ENCODE results near the gene PEX5L. TPM values are rescaled to one million over a fixed set of nuclear protein-coding genes. Genes with fewer than 3 reads are reported as not detected.
"Not testable (repeated sequence)": the region's sequence is repeated elsewhere in the genome, so short reads cannot be mapped to it uniquely, and the experiment has no call there.

The PEX5L gene
- polyA plus RNA-seq, 6 donors from 2014 or later, result 0.13 TPM; not detected in 5

- H3K27me3 Mint-ChIP-seq, result no peaks in the 10 kb centered on the region
- H3K27ac Mint-ChIP-seq, result no peak overlapping the region
- no peaks in the 10 kb centered on the region for H3K4me1 Mint-ChIP-seq
- DNase-seq, result no peak
- no peak overlapping the region for H3K4me3 Mint-ChIP-seq
- H3K36me3 Mint-ChIP-seq, result no peaks in the 10 kb centered on the region
- no peaks in the 10 kb centered on the region for H3K9me3 Mint-ChIP-seq
- ATAC-seq (ENCODE audit: low read depth in 2 of 2), result no peak
These were observed 242.4 kb downstream of the PEX5L start for GRCh38 chr3:179794355-179794754.

GRCh38 chr3:179791793-179792192, 244.9 kb downstream of the PEX5L start:
- no peak overlapping the region for H3K27ac Mint-ChIP-seq
- ATAC-seq (ENCODE audit: low read depth in 2 of 2), result no peak
- H3K27me3 Mint-ChIP-seq, result no peaks in the 10 kb centered on the region
- no peak overlapping the region for H3K4me3 Mint-ChIP-seq
- DNase-seq, result no peak
- peaks cover 0 to 4% of the 10 kb centered on the region in 2 donors for H3K36me3 Mint-ChIP-seq
- H3K4me1 Mint-ChIP-seq, result no peaks in the 10 kb centered on the region
- H3K9me3 Mint-ChIP-seq, result no peaks in the 10 kb centered on the region

GRCh38 chr3:179788996-179789395, 247.7 kb downstream of the PEX5L start:
- H3K4me1 Mint-ChIP-seq, result no peaks in the 10 kb centered on the region
- no peaks in the 10 kb centered on the region for H3K27me3 Mint-ChIP-seq
- no peak overlapping the region for H3K4me3 Mint-ChIP-seq
- H3K9me3 Mint-ChIP-seq, result no peaks in the 10 kb centered on the region
- H3K36me3 Mint-ChIP-seq, result peaks cover 0 to 4% of the 10 kb centered on the region in 2 donors
- DNase-seq (no peak), ATAC-seq (ENCODE audit: low read depth in 2 of 2) (no peak)
- H3K27ac Mint-ChIP-seq, result no peak overlapping the region

- not testable (repeated sequence) for H3K27ac Mint-ChIP-seq; DNase-seq; H3K4me3 Mint-ChIP-seq; H3K27me3 Mint-ChIP-seq; H3K4me1 Mint-ChIP-seq; ATAC-seq (ENCODE audit: low read depth in 2 of 2)
- H3K9me3 Mint-ChIP-seq, result peaks cover 3 to 12% (median 7%) of the 10 kb centered on the region in 7 donors
- peaks cover 37 to 38% of the 10 kb centered on the region in 2 donors for H3K36me3 Mint-ChIP-seq
These were observed 253.9 kb downstream of the PEX5L start for GRCh38 chr3:179782841-179783240.

GRCh38 chr3:179775416-179776122, 261.2 kb downstream of the PEX5L start:
- H3K27me3 Mint-ChIP-seq, result no peaks in the 10 kb centered on the region
- DNase-seq (no peak), ATAC-seq (ENCODE audit: low read depth in 2 of 2) (no peak)
- no peaks in the 10 kb centered on the region for H3K4me1 Mint-ChIP-seq
- H3K36me3 Mint-ChIP-seq, result peaks cover 40 to 44% of the 10 kb centered on the region in 2 donors
- H3K27ac Mint-ChIP-seq, result no peak overlapping the region
- peaks cover 4 to 14% (median 9%) of the 10 kb centered on the region in 7 donors for H3K9me3 Mint-ChIP-seq
- H3K4me3 Mint-ChIP-seq, result no peak overlapping the region

DNA sequence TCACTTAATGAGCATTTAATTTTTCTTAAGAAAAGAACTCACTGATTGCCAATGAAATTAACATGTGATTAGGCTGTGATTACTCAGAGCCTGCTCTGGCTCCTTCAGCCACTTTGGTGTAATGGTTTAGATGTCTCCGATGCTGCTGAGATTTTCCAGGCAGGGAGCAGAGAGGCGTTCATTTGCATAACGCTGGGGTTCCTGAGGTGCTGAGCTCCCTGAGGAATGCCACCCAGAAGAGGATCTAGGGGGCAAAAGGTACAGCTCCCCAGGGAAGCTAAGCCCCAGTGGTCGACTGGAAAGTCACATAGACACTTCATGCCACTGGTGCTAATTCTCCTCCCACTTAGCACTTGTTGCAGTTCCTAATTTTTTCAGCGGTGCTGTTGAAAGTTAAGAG, 264.4 kb downstream of the PEX5L start:
- Mint-ChIP-seq H3K27me3 (no peaks in the 10 kb centered on the region), H3K36me3 (peaks cover 14 to 21% of the 10 kb centered on the region in 2 donors), H3K4me1 (peaks cover 0 to 9% (median 5%) of the 10 kb centered on the region in 3 donors), H3K4me3 (no peak overlapping the region), H3K27ac (no peak overlapping the region), H3K9me3 (peaks cover 0 to 4% (median 0%) of the 10 kb centered on the region in 7 donors)
- ATAC-seq (ENCODE audit: low read depth in 2 of 2), result no peak
- no peak for DNase-seq

DNA sequence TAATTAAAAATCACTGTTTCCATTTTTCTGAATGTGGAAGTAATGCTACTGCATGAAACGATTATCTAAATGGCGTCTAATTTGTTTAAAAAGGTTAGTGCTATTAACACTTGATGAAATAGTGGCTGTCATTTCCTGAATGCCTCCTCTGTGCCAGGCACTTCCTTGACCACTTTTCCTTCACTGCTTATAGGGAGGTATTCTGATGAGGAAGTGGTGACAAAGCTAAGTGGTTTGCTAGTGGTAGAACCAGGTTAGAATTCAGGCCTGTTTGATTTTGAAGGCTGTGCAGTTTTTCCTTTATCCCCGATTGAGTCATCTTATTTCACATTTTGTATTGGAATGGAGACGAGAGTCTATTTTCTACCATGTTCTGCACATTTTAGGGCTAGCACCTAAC, 264.9 kb downstream of the PEX5L start:
- Mint-ChIP-seq H3K9me3 (peaks cover 0 to 4% (median 0%) of the 10 kb centered on the region in 7 donors), H3K36me3 (peaks cover 18 to 26% of the 10 kb centered on the region in 2 donors), H3K4me1 (peaks cover 0 to 9% (median 5%) of the 10 kb centered on the region in 3 donors), H3K27me3 (no peaks in the 10 kb centered on the region), H3K27ac (no peak overlapping the region), H3K4me3 (peak overlapping the region in 1 of 8 donors; percentile 29)
- ATAC-seq (ENCODE audit: low read depth in 2 of 2), result no peak
- no peak for DNase-seq

DNA sequence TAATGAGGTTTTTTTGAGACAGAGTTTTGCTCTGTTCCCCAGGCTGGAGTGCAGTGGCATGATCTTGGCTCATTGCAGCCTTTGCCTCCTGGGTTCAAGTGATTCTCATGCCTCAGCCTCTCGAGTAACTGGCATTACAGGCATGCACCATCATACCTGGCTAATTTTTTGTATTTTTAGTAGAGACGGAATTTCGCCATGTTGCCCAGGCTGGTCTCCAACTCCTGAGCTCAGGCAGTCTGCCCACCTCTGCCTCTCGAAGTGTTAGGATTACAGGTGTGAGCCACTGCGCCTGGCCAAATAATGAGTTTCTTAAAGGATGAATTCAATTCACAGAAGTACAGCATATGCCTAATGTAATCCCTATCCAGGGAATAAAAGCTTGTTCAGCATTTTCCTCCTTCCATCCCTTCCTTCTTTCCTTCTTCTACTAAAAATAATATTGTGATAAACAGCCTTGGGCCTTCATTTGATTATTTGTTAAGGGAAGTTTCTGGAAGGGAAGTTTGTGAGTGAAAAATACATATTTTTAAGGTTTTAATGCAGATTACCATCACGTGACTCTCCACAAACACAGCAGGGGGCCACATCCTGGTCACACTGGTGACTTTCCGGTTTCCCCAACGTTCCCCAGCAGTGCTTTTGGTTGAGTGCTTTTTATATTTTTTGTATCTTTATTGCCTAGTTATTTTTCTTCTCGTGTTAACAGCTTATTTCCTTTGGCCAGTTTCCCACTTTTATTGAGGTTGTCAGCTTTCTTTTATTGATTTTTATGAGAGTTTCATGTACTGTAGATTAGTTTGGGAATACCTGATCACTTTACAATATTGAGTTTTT, 267.1 kb downstream of the PEX5L start:
- H3K4me3 Mint-ChIP-seq, result no peak overlapping the region
- H3K27me3 Mint-ChIP-seq, result no peaks in the 10 kb centered on the region
- H3K9me3 Mint-ChIP-seq, result peaks cover 0 to 4% (median 0%) of the 10 kb centered on the region in 7 donors
- no peak for ATAC-seq (ENCODE audit: low read depth in 2 of 2)
- no peak for DNase-seq
- peaks cover 0 to 9% (median 5%) of the 10 kb centered on the region in 3 donors for H3K4me1 Mint-ChIP-seq
- H3K27ac Mint-ChIP-seq, result peak overlapping the region in 4 of 6 donors; percentile 38 to 81 (median 45)
- peaks cover 13 to 25% of the 10 kb centered on the region in 2 donors for H3K36me3 Mint-ChIP-seq

DNA sequence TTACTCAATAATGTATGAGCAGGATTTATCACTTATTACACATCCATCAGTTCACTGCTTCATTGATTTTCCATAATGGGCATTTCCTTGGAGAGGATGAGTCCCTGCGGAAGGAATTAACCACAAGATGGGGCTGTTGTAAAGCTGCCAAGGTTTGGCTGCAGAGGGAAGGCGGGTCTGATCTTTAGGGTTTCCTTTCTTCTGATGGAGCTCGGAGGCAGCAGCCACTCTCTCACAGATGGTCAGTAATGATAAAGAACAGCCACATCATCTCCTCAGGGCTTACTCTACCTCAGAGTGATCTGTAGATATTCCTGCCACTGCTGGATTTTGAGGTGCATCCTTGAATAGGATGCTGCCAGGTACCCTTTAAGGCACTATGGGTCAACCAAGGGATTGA, 268.7 kb downstream of the PEX5L start:
- DNase-seq (no peak), ATAC-seq (ENCODE audit: low read depth in 2 of 2) (no peak)
- Mint-ChIP-seq H3K4me1 (peaks cover 0 to 9% (median 5%) of the 10 kb centered on the region in 3 donors), H3K9me3 (no peaks in the 10 kb centered on the region), H3K4me3 (no peak overlapping the region), H3K27me3 (no peaks in the 10 kb centered on the region), H3K27ac (no peak overlapping the region), H3K36me3 (peaks cover 6 to 14% of the 10 kb centered on the region in 2 donors)

DNA sequence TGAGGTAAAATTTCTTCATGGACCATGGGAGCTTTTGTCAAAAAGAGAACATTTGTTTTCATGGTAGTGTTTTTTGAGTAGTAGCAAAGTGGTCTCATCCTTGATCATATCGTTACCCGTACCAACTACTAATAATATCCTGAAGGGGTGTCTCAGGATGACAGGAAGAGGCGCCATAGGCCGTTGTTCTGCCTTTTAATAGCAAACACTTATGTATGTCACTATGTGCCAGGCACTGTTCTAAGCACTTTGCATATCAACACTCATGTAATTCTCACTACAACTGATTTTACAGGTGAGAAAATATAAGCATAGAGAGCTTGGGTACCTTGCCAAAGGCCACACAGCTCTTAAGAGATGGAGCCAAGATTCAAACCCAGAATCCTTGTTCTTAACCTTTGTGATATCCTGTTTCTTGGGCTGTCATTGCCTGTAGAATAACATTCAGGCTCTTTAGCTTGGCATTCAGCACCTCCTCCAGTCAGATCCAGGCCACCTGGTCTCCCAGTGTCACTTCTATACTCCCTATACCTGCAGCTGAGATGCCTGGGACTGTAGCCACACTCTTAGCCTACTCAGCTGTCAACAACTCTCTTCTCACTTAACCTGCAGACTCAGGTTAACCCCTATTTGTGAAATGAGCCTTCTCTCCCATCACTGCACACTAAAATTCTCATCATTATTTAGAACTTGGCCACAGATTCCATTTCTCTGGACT, 270.2 kb downstream of the PEX5L start:
- DNase-seq (no peak), ATAC-seq (ENCODE audit: low read depth in 2 of 2) (no peak)
- Mint-ChIP-seq H3K27me3 (no peaks in the 10 kb centered on the region), H3K9me3 (no peaks in the 10 kb centered on the region), H3K36me3 (peaks cover 14 to 18% of the 10 kb centered on the region in 2 donors), H3K27ac (no peak overlapping the region), H3K4me1 (peaks cover 0 to 9% (median 5%) of the 10 kb centered on the region in 3 donors), H3K4me3 (no peak overlapping the region)

DNA sequence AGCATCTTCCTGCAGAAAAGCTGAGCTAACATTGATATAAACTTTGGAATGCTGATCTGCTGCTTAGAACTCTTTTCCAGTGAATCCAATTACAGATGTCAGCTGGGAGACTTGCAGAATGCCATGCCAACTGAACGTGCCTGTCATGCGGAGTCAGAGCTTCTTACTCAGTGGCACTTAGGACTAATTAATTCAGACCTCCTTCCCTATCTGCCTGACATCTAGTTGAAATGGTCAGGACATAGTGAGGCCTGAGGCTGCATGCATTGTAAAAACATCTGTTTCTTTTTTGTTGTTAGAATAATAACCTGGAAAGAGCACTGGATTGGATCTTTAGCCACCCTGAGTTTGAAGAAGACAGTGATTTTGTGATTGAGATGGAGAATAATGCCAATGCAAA, 271.3 kb downstream of the PEX5L start:
- Mint-ChIP-seq H3K4me1 (peaks cover 0 to 9% (median 5%) of the 10 kb centered on the region in 3 donors), H3K27ac (no peak overlapping the region), H3K27me3 (no peaks in the 10 kb centered on the region), H3K4me3 (no peak overlapping the region), H3K36me3 (peaks cover 20 to 24% of the 10 kb centered on the region in 2 donors), H3K9me3 (peaks cover 0 to 2% (median 0%) of the 10 kb centered on the region in 7 donors)
- ATAC-seq (ENCODE audit: low read depth in 2 of 2), result no peak
- no peak for DNase-seq

GRCh38 chr3:179760944-179761343, 275.8 kb downstream of the PEX5L start:
- peaks cover 9 to 31% of the 10 kb centered on the region in 2 donors for H3K36me3 Mint-ChIP-seq
- H3K9me3 Mint-ChIP-seq, result peaks cover 0 to 6% (median 0%) of the 10 kb centered on the region in 7 donors

GRCh38 chr3:179750720-179751328, 285.9 kb downstream of the PEX5L start:
- ATAC-seq (ENCODE audit: low read depth in 2 of 2) (no peak), DNase-seq (no peak)
- Mint-ChIP-seq H3K9me3 (no peaks in the 10 kb centered on the region), H3K27ac (peak overlapping the region in 1 of 6 donors; percentile 49), H3K4me1 (no peaks in the 10 kb centered on the region), H3K4me3 (no peak overlapping the region), H3K36me3 (peaks cover 8% of the 10 kb centered on the region in 2 donors), H3K27me3 (no peaks in the 10 kb centered on the region)

More at GRCh38 chr3:179760944-179761343, 275.8 kb downstream of the PEX5L start:
- Mint-ChIP-seq H3K4me3 (no peak overlapping the region), H3K4me1 (no peaks in the 10 kb centered on the region), H3K27ac (no peak overlapping the region), H3K27me3 (no peaks in the 10 kb centered on the region)
- no peak for DNase-seq
- ATAC-seq (ENCODE audit: low read depth in 2 of 2), result no peak
